H1 (cell line): ENCODE results near the gene ZDHHC22.

Experiments
- BACH1 ChIP-seq: IDR thresholded peaks from 2 replicates; pipeline ENCODE4 v1.6.1; 2012; ENCODE audit warnings: low read length, improper control_type of control experiment
- CBX5 ChIP-seq: fragments of 300-800, 300-1000 bp; sonication (generic); IDR thresholded peaks from 2 replicates; pipeline ENCODE4 v1.7.1; 2016; ENCODE audit warnings: antibody characterized with exemption, low read length, low read depth
- EZH2 ChIP-seq: fragments of 200-600 bp; sonication (generic); IDR thresholded peaks from 2 replicates; pipeline ENCODE4 v1.7.1; 2012; ENCODE audit warnings: low read depth, mild to moderate bottlenecking, moderate library complexity, low read length, inconsistent platforms; ENCODE audit not compliant: severe bottlenecking
- POLR2A ChIP-seq, 2 experiments: IDR thresholded peaks; 1 replicate in 1 of 2; 2 replicates in 1 of 2; pipeline ENCODE4 v1.6.1; 2011; ENCODE audit warnings: low read depth in 2 of 2, low read length in 2 of 2, mild to moderate bottlenecking in 2 of 2; ENCODE audit errors: control extremely low read depth in 1 of 2
- RAD21 ChIP-seq, 2 experiments: IDR thresholded peaks in 1 of 2; conservative IDR thresholded peaks in 1 of 2; 2 replicates each; pipeline ENCODE4 v1.6.1; 2011; ENCODE audit warnings: low read depth in 2 of 2, low read length in 2 of 2, improper control_type of control experiment in 1 of 2, inconsistent platforms in 1 of 2, mild to moderate bottlenecking in 1 of 2, moderate library complexity in 1 of 2
- RFX5 ChIP-seq: IDR thresholded peaks from 2 replicates; pipeline ENCODE4 v1.6.1; 2011; ENCODE audit warnings: low read depth, low read length, improper control_type of control experiment, borderline replicate concordance
- SIX5 ChIP-seq: IDR thresholded peaks from 2 replicates; pipeline ENCODE4 v1.6.1; 2011; ENCODE audit warnings: mild to moderate bottlenecking, low read depth, low read length
- TAF1 ChIP-seq: IDR thresholded peaks from 2 replicates; pipeline ENCODE4 v1.6.1; 2011; ENCODE audit warnings: mild to moderate bottlenecking, low read depth, low read length
- TEAD4 ChIP-seq: IDR thresholded peaks from 2 replicates; pipeline ENCODE4 v1.6.1; 2012; ENCODE audit warnings: low read depth, low read length, inconsistent platforms, mixed read lengths
- TF ChIP-seq, protein P1 (sequence below), 3 experiments: IDR thresholded peaks; 1 replicate in 2 of 3; 2 replicates in 1 of 3; pipeline versions ENCODE4 v1.5.1 to v1.6.1; 2011; ENCODE audit warnings: low read length in 3 of 3, mild to moderate bottlenecking in 3 of 3, inconsistent platforms in 2 of 3, low read depth in 1 of 3, moderate library complexity in 1 of 3; ENCODE audit not compliant: insufficient read depth in 1 of 3; ENCODE audit errors: control extremely low read depth in 1 of 3
- TF ChIP-seq, protein P2 (sequence below): IDR thresholded peaks from 2 replicates; pipeline ENCODE4 v1.6.1; 2012; ENCODE audit warnings: low read length, inconsistent platforms

GRCh38 chr14:77143071-77143470 lies 1.5 kb upstream of the ZDHHC22 start:
- no peak for TF ChIP-seq RFX5
- TF ChIP-seq EZH2, result no peak
- TF ChIP-seq, protein P1, sequence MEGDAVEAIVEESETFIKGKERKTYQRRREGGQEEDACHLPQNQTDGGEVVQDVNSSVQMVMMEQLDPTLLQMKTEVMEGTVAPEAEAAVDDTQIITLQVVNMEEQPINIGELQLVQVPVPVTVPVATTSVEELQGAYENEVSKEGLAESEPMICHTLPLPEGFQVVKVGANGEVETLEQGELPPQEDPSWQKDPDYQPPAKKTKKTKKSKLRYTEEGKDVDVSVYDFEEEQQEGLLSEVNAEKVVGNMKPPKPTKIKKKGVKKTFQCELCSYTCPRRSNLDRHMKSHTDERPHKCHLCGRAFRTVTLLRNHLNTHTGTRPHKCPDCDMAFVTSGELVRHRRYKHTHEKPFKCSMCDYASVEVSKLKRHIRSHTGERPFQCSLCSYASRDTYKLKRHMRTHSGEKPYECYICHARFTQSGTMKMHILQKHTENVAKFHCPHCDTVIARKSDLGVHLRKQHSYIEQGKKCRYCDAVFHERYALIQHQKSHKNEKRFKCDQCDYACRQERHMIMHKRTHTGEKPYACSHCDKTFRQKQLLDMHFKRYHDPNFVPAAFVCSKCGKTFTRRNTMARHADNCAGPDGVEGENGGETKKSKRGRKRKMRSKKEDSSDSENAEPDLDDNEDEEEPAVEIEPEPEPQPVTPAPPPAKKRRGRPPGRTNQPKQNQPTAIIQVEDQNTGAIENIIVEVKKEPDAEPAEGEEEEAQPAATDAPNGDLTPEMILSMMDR (IDR thresholded peaks at IDR 0.05; ENCODE audit: control extremely low read depth in 1 of 3, insufficient read depth in 1 of 3, low read depth in 1 of 3, low read length in 3 of 3), result peak in 1 of 3 experiments; percentile 4; a peak in 1 of 4 replicates
- no peak; a peak in 1 of 4 replicates for TF ChIP-seq RAD21 (IDR thresholded peaks at IDR 0.05 in 1 of 2, conservative IDR thresholded peaks at IDR 0.05 in 1 of 2; ENCODE audit: low read depth in 2 of 2, low read length in 2 of 2)
- no peak for TF ChIP-seq TAF1
- TF ChIP-seq TEAD4, result no peak
- TF ChIP-seq POLR2A (IDR thresholded peaks at IDR 0.05; ENCODE audit: control extremely low read depth in 1 of 2, low read depth in 2 of 2, low read length in 2 of 2), result no peak
- TF ChIP-seq, protein P2, sequence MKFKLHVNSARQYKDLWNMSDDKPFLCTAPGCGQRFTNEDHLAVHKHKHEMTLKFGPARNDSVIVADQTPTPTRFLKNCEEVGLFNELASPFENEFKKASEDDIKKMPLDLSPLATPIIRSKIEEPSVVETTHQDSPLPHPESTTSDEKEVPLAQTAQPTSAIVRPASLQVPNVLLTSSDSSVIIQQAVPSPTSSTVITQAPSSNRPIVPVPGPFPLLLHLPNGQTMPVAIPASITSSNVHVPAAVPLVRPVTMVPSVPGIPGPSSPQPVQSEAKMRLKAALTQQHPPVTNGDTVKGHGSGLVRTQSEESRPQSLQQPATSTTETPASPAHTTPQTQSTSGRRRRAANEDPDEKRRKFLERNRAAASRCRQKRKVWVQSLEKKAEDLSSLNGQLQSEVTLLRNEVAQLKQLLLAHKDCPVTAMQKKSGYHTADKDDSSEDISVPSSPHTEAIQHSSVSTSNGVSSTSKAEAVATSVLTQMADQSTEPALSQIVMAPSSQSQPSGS, result no peak
- TF ChIP-seq CBX5, result no peak
- no peak for TF ChIP-seq SIX5
- no peak for TF ChIP-seq BACH1
